Suprapubic skin (tissue), 4 donors: Measurements from ENCODE around the gene CTSD.

Experiments
- EP300 ChIP-seq: sonication (generic); formaldehyde crosslinking; IDR thresholded peaks from one replicate; pipeline ENCODE4 v1.6.1; 2017; ENCODE audit warnings: antibody characterized with exemption
- POLR2A ChIP-seq, 2 donors: fragments of 450-650 bp; IDR thresholded peaks; one replicate each; pipeline ENCODE4 v1.6.1; 2017; ENCODE audit warnings: antibody characterized with exemption in 2 of 2, mild to moderate bottlenecking in 2 of 2, moderate library complexity in 2 of 2
- POLR2AphosphoS5 ChIP-seq, 3 donors: sonication (generic); formaldehyde crosslinking; IDR thresholded peaks; one replicate each; pipeline ENCODE4 v1.6.1; 2017; ENCODE audit warnings: antibody characterized with exemption in 3 of 3
- TF ChIP-seq, protein P1 (sequence below), 2 donors: fragments of 200-600 bp in 1 of 2; fragments of 450-650 bp in 1 of 2; sonication (generic) in 1 of 2; IDR thresholded peaks; one replicate each; pipeline ENCODE4 v1.5.1; 2016 to 2019; ENCODE audit warnings: antibody characterized with exemption in 2 of 2, mild to moderate bottlenecking in 1 of 2, moderate library complexity in 1 of 2

DNA sequence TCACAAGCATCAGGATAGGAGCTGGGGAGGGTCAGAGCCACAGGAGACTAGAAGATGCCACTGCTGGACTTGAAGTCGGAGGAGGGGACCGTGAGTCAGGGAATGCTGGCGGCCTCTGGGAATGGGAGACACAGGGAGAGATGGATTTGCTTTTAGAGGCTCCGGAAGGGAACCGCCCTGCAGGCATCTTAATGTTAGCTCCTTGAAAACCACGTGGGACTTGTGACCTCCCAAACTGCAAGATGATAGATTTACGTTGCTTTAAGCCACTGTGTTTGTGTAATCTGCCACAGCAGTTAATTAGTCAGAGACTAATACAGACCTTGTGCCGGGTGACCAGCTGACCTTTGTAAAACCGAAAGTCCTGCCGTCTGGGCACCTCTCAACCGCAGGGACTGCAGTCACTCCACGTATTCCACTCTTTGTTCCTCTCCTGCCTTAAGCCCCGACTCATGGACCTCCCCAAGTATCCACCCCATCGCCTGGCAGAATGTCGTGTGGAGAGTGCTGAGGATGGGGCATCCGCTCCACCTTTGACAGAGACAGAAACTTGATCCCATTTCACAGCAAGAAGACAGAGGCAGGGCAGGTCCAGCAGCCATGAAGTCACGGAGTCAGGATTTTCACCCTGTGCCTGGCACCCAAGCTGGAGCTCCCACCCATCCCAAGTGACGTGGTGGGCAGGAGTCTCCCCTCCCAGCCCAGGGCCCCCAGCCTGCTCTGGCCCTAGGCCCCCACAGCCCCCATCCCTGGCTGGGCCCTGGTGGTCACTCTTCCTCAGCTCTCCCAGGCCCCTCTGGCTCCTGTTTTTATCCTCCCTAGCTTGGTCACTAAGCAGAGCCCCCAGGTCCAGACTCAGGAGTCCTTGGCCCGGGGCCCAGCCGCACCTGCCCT lies 19.4 kb upstream of the CTSD start:
- TF ChIP-seq, protein P1, sequence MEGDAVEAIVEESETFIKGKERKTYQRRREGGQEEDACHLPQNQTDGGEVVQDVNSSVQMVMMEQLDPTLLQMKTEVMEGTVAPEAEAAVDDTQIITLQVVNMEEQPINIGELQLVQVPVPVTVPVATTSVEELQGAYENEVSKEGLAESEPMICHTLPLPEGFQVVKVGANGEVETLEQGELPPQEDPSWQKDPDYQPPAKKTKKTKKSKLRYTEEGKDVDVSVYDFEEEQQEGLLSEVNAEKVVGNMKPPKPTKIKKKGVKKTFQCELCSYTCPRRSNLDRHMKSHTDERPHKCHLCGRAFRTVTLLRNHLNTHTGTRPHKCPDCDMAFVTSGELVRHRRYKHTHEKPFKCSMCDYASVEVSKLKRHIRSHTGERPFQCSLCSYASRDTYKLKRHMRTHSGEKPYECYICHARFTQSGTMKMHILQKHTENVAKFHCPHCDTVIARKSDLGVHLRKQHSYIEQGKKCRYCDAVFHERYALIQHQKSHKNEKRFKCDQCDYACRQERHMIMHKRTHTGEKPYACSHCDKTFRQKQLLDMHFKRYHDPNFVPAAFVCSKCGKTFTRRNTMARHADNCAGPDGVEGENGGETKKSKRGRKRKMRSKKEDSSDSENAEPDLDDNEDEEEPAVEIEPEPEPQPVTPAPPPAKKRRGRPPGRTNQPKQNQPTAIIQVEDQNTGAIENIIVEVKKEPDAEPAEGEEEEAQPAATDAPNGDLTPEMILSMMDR (IDR thresholded peaks at IDR 0.05), result no peak
- TF ChIP-seq POLR2A (IDR thresholded peaks at IDR 0.05) (no peak), POLR2AphosphoS5 (IDR thresholded peaks at IDR 0.05) (no peak), EP300 (no peak)
